ENCODE results near the gene B3GALT5. TPM values are rescaled to one million over a fixed set of nuclear protein-coding genes. Genes with fewer than 3 reads are reported as not detected.

The B3GALT5 gene
- total RNA-seq, 2 donors from 2014 or later: 2.5 to 6.1 TPM

GRCh38 chr21:39620856-39621255, 8.1 kb downstream of the B3GALT5 start:
- Histone ChIP-seq H3K36me3 (ENCODE audit: control insufficient read depth, insufficient read depth, low read length) (no peaks in the 10 kb centered on the region), H3K9me3 (ENCODE audit: control insufficient read depth, low read length) (peaks cover 7% of the 10 kb centered on the region), H3K27me3 (ENCODE audit: control insufficient read depth, insufficient read depth, low read length, poor library complexity, severe bottlenecking) (no peaks in the 10 kb centered on the region), H3K4me3 (ENCODE audit: low read length) (no peak overlapping the region), H3K27ac (ENCODE audit: low read depth, low read length) (no peak overlapping the region), H3K9ac (ENCODE audit: extremely low read depth, low read length, poor library complexity, severe bottlenecking) (no peak overlapping the region), H3K4me1 (ENCODE audit: control insufficient read depth, insufficient read depth, low read length) (no peaks in the 10 kb centered on the region)
- Mint-ChIP-seq H3K9me3 (peaks cover 14% of the 10 kb centered on the region), H3K4me3 (no peak overlapping the region), H3K36me3 (ENCODE audit: low read depth) (peaks cover 27% of the 10 kb centered on the region), H3K27ac (no peak overlapping the region), H3K27me3 (ENCODE audit: insufficient read depth) (no peaks in the 10 kb centered on the region), H3K4me1 (peaks cover 2% of the 10 kb centered on the region)
- no peak for DNase-seq
- no peak for TF ChIP-seq CTCF (conservative IDR thresholded peaks at IDR 0.05)

- Histone ChIP-seq H3K4me1 (ENCODE audit: control insufficient read depth, insufficient read depth, low read length) (no peaks in the 10 kb centered on the region), H3K9me3 (ENCODE audit: control insufficient read depth, low read length) (peaks cover 7% of the 10 kb centered on the region), H3K27ac (ENCODE audit: low read depth, low read length) (no peak overlapping the region), H3K9ac (ENCODE audit: extremely low read depth, low read length, poor library complexity, severe bottlenecking) (no peak overlapping the region), H3K27me3 (ENCODE audit: control insufficient read depth, insufficient read depth, low read length, poor library complexity, severe bottlenecking) (no peaks in the 10 kb centered on the region), H3K36me3 (ENCODE audit: control insufficient read depth, insufficient read depth, low read length) (no peaks in the 10 kb centered on the region), H3K4me3 (ENCODE audit: low read length) (no peak overlapping the region)
- Mint-ChIP-seq H3K4me1 (peaks cover 11% of the 10 kb centered on the region), H3K27ac (no peak overlapping the region), H3K9me3 (peaks cover 6% of the 10 kb centered on the region), H3K27me3 (ENCODE audit: insufficient read depth) (no peaks in the 10 kb centered on the region), H3K4me3 (no peak overlapping the region), H3K36me3 (ENCODE audit: low read depth) (peaks cover 11% of the 10 kb centered on the region)
- 93 to 100% methylated on average over 9 to 12 of the region's 12 CpGs for WGBS, 2 experiments (ENCODE audit: insufficient coverage in 1 of 2, insufficient read length in 1 of 2)
- TF ChIP-seq CTCF (conservative IDR thresholded peaks at IDR 0.05): no peak
- DNase-seq: no peak
These were observed 12.6 kb downstream of the B3GALT5 start for GRCh38 chr21:39625211-39625895.

GRCh38 chr21:39628385-39628784, 15.6 kb downstream of the B3GALT5 start:
- Histone ChIP-seq H3K27me3 (ENCODE audit: control insufficient read depth, insufficient read depth, low read length, poor library complexity, severe bottlenecking) (no peaks in the 10 kb centered on the region), H3K9ac (ENCODE audit: extremely low read depth, low read length, poor library complexity, severe bottlenecking) (no peak overlapping the region), H3K4me3 (ENCODE audit: low read length) (no peak overlapping the region), H3K36me3 (ENCODE audit: control insufficient read depth, insufficient read depth, low read length) (no peaks in the 10 kb centered on the region), H3K9me3 (ENCODE audit: control insufficient read depth, low read length) (peaks cover 5% of the 10 kb centered on the region), H3K27ac (ENCODE audit: low read depth, low read length) (no peak overlapping the region), H3K4me1 (ENCODE audit: control insufficient read depth, insufficient read depth, low read length) (no peaks in the 10 kb centered on the region)
- H3K9me3 Mint-ChIP-seq: peaks cover 5% of the 10 kb centered on the region
- H3K27me3 Mint-ChIP-seq (ENCODE audit: insufficient read depth): peaks cover 2% of the 10 kb centered on the region
- 90 to 97% methylated on average over 8 of the region's 8 CpGs for WGBS, 2 experiments (ENCODE audit: insufficient coverage in 1 of 2, insufficient read length in 1 of 2)
- no peak overlapping the region for H3K4me3 Mint-ChIP-seq
- DNase-seq: no peak
- TF ChIP-seq CTCF (conservative IDR thresholded peaks at IDR 0.05): no peak
- H3K36me3 Mint-ChIP-seq (ENCODE audit: low read depth): peaks cover 10% of the 10 kb centered on the region
- H3K27ac Mint-ChIP-seq: no peak overlapping the region
- peaks cover 11% of the 10 kb centered on the region for H3K4me1 Mint-ChIP-seq

Data from endodermal cell (in vitro differentiated cells).